Mesenchymal stem cell (in vitro differentiated cells and primary cell): ENCODE measurements around the gene SDF4.
A peak's percentile ranks its signal among the peaks of the same experiment; 100 is the strongest.

Experiments used
- DNase-seq: peaks from one replicate; pipeline ENCODE4 v3.0.0-alpha.2; 2013
- H2AFZ ChIP-seq: one replicate; pipeline ENCODE4 v1.6.1; 2013; ENCODE audit warnings: low read depth, mild to moderate bottlenecking, control low read depth, inconsistent platforms, low read length, moderate library complexity
- H2AK5ac ChIP-seq: 2 replicates; pipeline ENCODE4 v1.6.1; 2013; ENCODE audit warnings: low read length, moderate library complexity, mild to moderate bottlenecking, inconsistent platforms; ENCODE audit not compliant: severe bottlenecking
- H2BK120ac ChIP-seq: one replicate; pipeline ENCODE4 v1.6.1; 2013; ENCODE audit warnings: low read depth, mild to moderate bottlenecking, inconsistent platforms, low read length, moderate library complexity
- H2BK12ac ChIP-seq, 2 experiments: one replicate each; pipeline ENCODE4 v1.6.1; 2013; ENCODE audit warnings: inconsistent platforms in 2 of 2, low read length in 2 of 2, mild to moderate bottlenecking in 2 of 2, moderate library complexity in 2 of 2, control low read depth in 1 of 2
- H2BK15ac ChIP-seq: one replicate; pipeline ENCODE4 v1.6.1; 2013; ENCODE audit warnings: mild to moderate bottlenecking, low read depth, inconsistent platforms; ENCODE audit not compliant: poor library complexity, severe bottlenecking
- H2BK5ac ChIP-seq: 2 replicates; pipeline ENCODE4 v1.6.1; 2013; ENCODE audit warnings: low read depth, mild to moderate bottlenecking, low read length, control low read depth, inconsistent platforms; ENCODE audit not compliant: poor library complexity, severe bottlenecking
- H3K14ac ChIP-seq, 2 experiments: one replicate each; pipeline ENCODE4 v1.6.1; 2013; ENCODE audit warnings: inconsistent platforms in 2 of 2, low read length in 2 of 2, control low read depth in 1 of 2, mild to moderate bottlenecking in 1 of 2, moderate library complexity in 1 of 2
- H3K18ac ChIP-seq, 2 experiments: one replicate each; pipeline ENCODE4 v1.6.1; 2013; ENCODE audit warnings: inconsistent platforms in 2 of 2, low read length in 2 of 2, control low read depth in 1 of 2, low read depth in 1 of 2, mild to moderate bottlenecking in 1 of 2
- H3K23ac ChIP-seq, 2 experiments: one replicate each; pipeline ENCODE4 v1.6.1; 2013; ENCODE audit warnings: inconsistent platforms in 2 of 2, low read length in 2 of 2, mild to moderate bottlenecking in 2 of 2, moderate library complexity in 2 of 2, control low read depth in 1 of 2
- H3K27ac ChIP-seq: 2 replicates; pipeline ENCODE4 v1.5.1; 2013; ENCODE audit warnings: mild to moderate bottlenecking, moderate library complexity, low read length, control low read depth, inconsistent platforms; ENCODE audit not compliant: poor library complexity, severe bottlenecking
- H3K27me3 ChIP-seq, 2 experiments: 2 replicates each; pipeline versions ENCODE4 v1.6.1 to v1.7.0; 2013; ENCODE audit warnings: low read length in 2 of 2, mild to moderate bottlenecking in 2 of 2, moderate library complexity in 2 of 2, control low read depth in 1 of 2, inconsistent platforms in 1 of 2; ENCODE audit not compliant: control insufficient read depth in 1 of 2, insufficient read depth in 1 of 2
- H3K36me3 ChIP-seq, 2 experiments: 2 replicates each; pipeline versions ENCODE4 v1.6.1 to v1.7.0; 2013; ENCODE audit warnings: low read length in 2 of 2, control low read depth in 1 of 2, inconsistent platforms in 1 of 2, low read depth in 1 of 2, mild to moderate bottlenecking in 1 of 2; ENCODE audit not compliant: insufficient read depth in 2 of 2, control insufficient read depth in 1 of 2
- H3K4ac ChIP-seq, 2 experiments: one replicate each; pipeline ENCODE4 v1.6.1; 2013; ENCODE audit warnings: inconsistent platforms in 2 of 2, low read length in 2 of 2, mild to moderate bottlenecking in 2 of 2, moderate library complexity in 2 of 2, control low read depth in 1 of 2, low read depth in 1 of 2
- H3K4me1 ChIP-seq: 2 replicates; pipeline ENCODE4 v1.6.1; 2013; ENCODE audit warnings: low read depth, low read length, control low read depth; ENCODE audit not compliant: control insufficient read depth, insufficient read depth
- H3K4me2 ChIP-seq: 2 replicates; pipeline ENCODE4 v1.6.1; 2013; ENCODE audit warnings: low read length, mild to moderate bottlenecking, inconsistent platforms; ENCODE audit not compliant: poor library complexity, severe bottlenecking
- H3K4me3 ChIP-seq, 2 experiments: 2 replicates each; pipeline versions ENCODE4 v1.5.1 to v1.7.0; 2013; ENCODE audit warnings: low read length in 2 of 2, mild to moderate bottlenecking in 2 of 2, control low read depth in 1 of 2, low read depth in 1 of 2; ENCODE audit not compliant: insufficient read depth in 1 of 2
- H3K79me1 ChIP-seq: replicated peaks from 2 replicates; pipeline ENCODE4 v1.6.1; 2013; ENCODE audit warnings: mild to moderate bottlenecking, control low read depth, low read length, inconsistent platforms; ENCODE audit not compliant: poor library complexity, severe bottlenecking
- H3K9ac ChIP-seq: 2 replicates; pipeline ENCODE4 v1.7.0; 2013; ENCODE audit warnings: mild to moderate bottlenecking, low read length, moderate library complexity
- H3K9me3 ChIP-seq: 2 replicates; pipeline ENCODE4 v1.7.0; 2013; ENCODE audit warnings: mild to moderate bottlenecking, low read length; ENCODE audit not compliant: control insufficient read depth
- H4K8ac ChIP-seq: one replicate; pipeline ENCODE4 v1.6.1; 2013; ENCODE audit warnings: inconsistent platforms, mild to moderate bottlenecking, low read length, moderate library complexity
- H4K91ac ChIP-seq: one replicate; pipeline ENCODE4 v1.6.1; 2013; ENCODE audit warnings: mild to moderate bottlenecking, low read length, inconsistent platforms
- WGBS: methylation state at CpG from one replicate; pipeline ENCODE4 v1.1.7; 2013; ENCODE audit warnings: mixed read lengths; 5-methylcytosine and 5-hydroxymethylcytosine counted together

SDF4 gene

DNA sequence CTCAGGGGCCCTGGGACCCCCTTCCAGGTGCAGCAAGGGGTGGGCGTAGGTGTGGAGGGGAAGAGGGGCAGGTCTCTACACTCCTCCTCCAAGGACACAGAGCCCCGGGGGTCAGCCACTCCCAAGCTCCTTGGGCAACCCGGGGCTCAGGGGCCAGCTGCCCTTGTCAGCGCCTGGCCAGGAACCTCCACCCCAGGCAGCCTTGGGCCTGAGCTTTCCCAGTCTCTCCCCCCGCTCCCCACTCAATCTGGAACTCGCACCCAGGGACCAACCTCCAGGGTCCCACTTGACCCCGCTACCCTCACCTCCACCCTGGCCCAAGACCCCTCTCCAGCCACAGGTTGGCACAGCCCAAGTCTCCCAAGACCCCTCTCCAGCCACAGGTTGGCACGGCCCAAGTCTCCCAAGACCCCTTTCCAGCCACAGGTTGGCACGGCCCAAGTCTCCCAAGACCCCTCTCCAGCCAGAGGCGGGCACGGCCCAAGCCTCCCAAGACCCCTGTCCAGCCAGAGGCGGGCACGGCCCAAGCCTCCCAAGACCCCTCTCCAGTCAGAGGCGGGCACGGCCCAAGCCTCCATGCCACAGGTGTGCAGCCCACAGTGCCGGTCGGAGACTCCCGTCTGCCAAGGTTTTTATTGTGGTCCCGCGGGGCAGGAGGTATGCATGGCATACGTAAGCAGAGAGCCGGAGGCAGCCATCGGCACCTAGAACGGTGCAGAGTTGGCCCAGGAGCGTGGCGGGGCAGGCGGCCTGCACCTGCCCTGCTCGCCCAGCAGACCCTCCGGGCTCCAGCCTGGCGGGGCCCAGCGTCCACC, 20.9 kb downstream of the SDF4 start:
- H2BK15ac ChIP-seq = no peak overlapping the region
- H3K27ac ChIP-seq = no peak overlapping the region
- H4K91ac ChIP-seq = no peak overlapping the region
- no peak overlapping the region for H3K4me2 ChIP-seq
- H2BK120ac ChIP-seq = no peak overlapping the region
- H3K18ac ChIP-seq = no peak overlapping the region
- no peak overlapping the region for H3K4me3 ChIP-seq
- H3K79me1 ChIP-seq = peaks cover 6% of the 10 kb centered on the region
- H3K23ac ChIP-seq = no peak overlapping the region
- peaks cover 0 to 21% of the 10 kb centered on the region in 2 experiments for H3K27me3 ChIP-seq
- peaks cover 3 to 15% of the 10 kb centered on the region in 2 experiments for H3K36me3 ChIP-seq
- H3K4ac ChIP-seq = no peak overlapping the region
- 94% methylated on average over 30 of the region's 31 CpGs for WGBS
- DNase-seq = no peak
- no peak overlapping the region for H3K9ac ChIP-seq
- H4K8ac ChIP-seq = no peak overlapping the region
- no peak overlapping the region for H3K14ac ChIP-seq
- H2AK5ac ChIP-seq = no peak overlapping the region
- H2BK5ac ChIP-seq = no peak overlapping the region
- peaks cover 67% of the 10 kb centered on the region for H3K4me1 ChIP-seq
- H3K9me3 ChIP-seq = no peaks in the 10 kb centered on the region
- no peak overlapping the region for H2AFZ ChIP-seq
- H2BK12ac ChIP-seq = no peak overlapping the region

DNA sequence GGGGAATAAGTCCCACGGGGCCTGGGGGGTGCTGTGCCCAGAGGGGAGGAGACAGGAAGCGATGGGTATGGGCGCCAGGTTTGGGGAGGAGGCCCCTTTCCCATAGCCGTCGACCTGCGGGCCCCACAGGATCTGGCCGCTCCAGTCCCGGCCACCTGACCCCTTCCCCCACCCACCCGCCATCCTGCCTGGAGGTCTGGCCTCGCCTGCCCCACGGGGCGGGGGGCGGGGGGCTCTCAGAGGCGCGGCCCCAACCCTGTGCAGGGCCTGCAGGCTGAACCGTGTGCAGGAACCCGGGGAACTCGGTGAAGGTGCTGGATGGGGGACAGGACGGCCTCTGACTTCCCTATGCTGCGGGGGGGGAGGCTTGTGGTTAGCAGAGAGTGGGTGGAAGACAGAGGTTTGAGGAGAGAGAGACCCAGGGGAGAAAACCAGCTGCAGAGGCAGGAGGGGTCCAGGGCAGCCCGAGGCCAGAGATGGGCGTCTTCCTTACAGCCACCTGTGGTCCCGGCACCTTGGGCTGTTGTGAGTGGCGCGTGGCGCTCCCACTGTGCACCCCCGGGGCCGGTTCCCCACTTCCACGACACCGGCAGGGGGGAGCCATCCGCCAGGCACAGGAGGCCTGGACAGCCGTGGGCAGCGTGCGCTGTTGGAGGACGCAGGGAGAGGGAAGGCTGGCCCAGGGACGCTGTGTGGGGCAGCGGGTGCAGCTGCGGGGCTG, 22.9 kb downstream of the SDF4 start:
- H3K27me3 ChIP-seq = peaks cover 0 to 40% of the 10 kb centered on the region in 2 experiments
- H2AK5ac ChIP-seq = peak overlapping the region; percentile 79
- no peak overlapping the region for H3K23ac ChIP-seq
- H2BK120ac ChIP-seq = no peak overlapping the region
- H2BK5ac ChIP-seq = no peak overlapping the region
- H3K14ac ChIP-seq = peak overlapping the region in 1 of 2 experiments; percentile 13
- H3K9ac ChIP-seq = peak overlapping the region; percentile 75
- no peak overlapping the region for H3K27ac ChIP-seq
- 88% methylated on average over 31 of the region's 38 CpGs for WGBS
- peak overlapping the region in 1 of 2 experiments; percentile 65 for H3K4me3 ChIP-seq
- H4K91ac ChIP-seq = no peak overlapping the region
- H2BK12ac ChIP-seq = no peak overlapping the region
- H3K4ac ChIP-seq = no peak overlapping the region
- H3K18ac ChIP-seq = peak overlapping the region; percentile 45 to 88
- peaks cover 0 to 4% of the 10 kb centered on the region in 2 experiments for H3K36me3 ChIP-seq
- no peak for DNase-seq
- H2AFZ ChIP-seq = peak overlapping the region; percentile 42
- H3K79me1 ChIP-seq = peaks cover under 1% of the 10 kb centered on the region
- peak overlapping the region; percentile 7 for H3K4me2 ChIP-seq
- peaks cover 67% of the 10 kb centered on the region for H3K4me1 ChIP-seq
- no peak overlapping the region for H2BK15ac ChIP-seq
- no peaks in the 10 kb centered on the region for H3K9me3 ChIP-seq
- H4K8ac ChIP-seq = no peak overlapping the region

DNA sequence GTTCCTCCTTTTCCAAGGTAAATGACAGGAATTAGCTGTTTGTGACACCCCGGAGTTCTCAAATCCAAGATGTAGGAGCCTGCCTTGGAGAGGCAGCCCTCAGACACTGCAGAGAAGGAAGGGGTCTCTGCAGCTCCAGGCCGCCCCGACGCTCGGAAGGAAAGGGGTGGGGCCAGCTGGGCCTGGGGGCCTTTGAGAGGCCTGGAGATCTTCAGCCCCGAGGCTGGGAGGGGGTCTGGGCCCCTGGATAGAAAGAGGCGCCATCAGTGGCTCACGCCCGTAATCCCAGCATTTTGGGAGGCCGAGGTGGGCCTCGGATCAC, 24.3 kb downstream of the SDF4 start:
- no peak overlapping the region for H2BK12ac ChIP-seq
- no peak overlapping the region for H3K4ac ChIP-seq
- no peak overlapping the region for H3K4me2 ChIP-seq
- no peak overlapping the region for H3K9ac ChIP-seq
- H2BK15ac ChIP-seq = no peak overlapping the region
- H3K27ac ChIP-seq = no peak overlapping the region
- H3K9me3 ChIP-seq = no peaks in the 10 kb centered on the region
- DNase-seq = no peak
- H3K18ac ChIP-seq = no peak overlapping the region
- H2AFZ ChIP-seq = no peak overlapping the region
- no peak overlapping the region for H2BK120ac ChIP-seq
- H3K4me1 ChIP-seq = peaks cover 69% of the 10 kb centered on the region
- H4K8ac ChIP-seq = no peak overlapping the region
- no peak overlapping the region for H3K4me3 ChIP-seq
- H3K14ac ChIP-seq = no peak overlapping the region
- H2AK5ac ChIP-seq = no peak overlapping the region
- no peaks in the 10 kb centered on the region for H3K79me1 ChIP-seq
- no peaks in the 10 kb centered on the region for H3K36me3 ChIP-seq
- H4K91ac ChIP-seq = no peak overlapping the region
- WGBS = 90% methylated on average over 11 of the region's 11 CpGs
- no peak overlapping the region for H3K23ac ChIP-seq
- no peak overlapping the region for H2BK5ac ChIP-seq
- H3K27me3 ChIP-seq = peaks cover 0 to 52% of the 10 kb centered on the region in 2 experiments

DNA sequence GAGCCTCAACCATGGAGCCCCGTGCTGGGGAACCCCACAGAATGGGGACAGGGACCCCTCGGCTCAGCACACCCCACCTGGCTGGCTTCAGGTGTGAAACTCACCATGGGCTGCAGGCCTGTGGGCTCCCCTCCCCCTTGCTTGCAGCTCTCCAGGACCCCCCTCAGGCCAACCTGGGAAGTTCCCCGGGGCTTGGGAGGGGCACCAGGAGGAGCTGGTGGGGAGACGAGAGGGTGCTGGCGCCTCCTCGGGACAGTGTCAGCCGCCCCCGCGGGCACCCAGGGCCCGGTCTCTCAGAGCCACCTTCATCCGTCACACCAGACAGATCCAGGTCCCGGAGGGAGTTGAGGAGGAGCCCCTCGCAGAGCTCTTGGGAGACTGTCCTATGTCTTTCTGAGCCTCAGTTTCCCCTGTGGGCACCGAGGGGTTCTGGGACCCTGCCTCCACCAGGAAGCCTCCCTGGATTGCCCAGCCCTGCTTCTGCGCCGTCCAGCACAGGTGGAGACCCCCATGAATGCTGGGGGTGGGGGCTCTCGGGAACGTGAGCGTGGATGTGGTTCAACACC, 24.8 kb downstream of the SDF4 start:
- H3K9ac ChIP-seq = no peak overlapping the region
- no peak overlapping the region for H3K23ac ChIP-seq
- H4K8ac ChIP-seq = no peak overlapping the region
- 85% methylated on average over 19 of the region's 19 CpGs for WGBS
- H3K27ac ChIP-seq = no peak overlapping the region
- no peak overlapping the region for H3K14ac ChIP-seq
- H3K4me3 ChIP-seq = no peak overlapping the region
- DNase-seq = no peak
- H2BK12ac ChIP-seq = no peak overlapping the region
- no peak overlapping the region for H2BK120ac ChIP-seq
- no peaks in the 10 kb centered on the region for H3K36me3 ChIP-seq
- no peak overlapping the region for H4K91ac ChIP-seq
- no peak overlapping the region for H3K4me2 ChIP-seq
- H3K9me3 ChIP-seq = no peaks in the 10 kb centered on the region
- peaks cover 0 to 52% of the 10 kb centered on the region in 2 experiments for H3K27me3 ChIP-seq
- no peak overlapping the region for H3K4ac ChIP-seq
- H2BK5ac ChIP-seq = no peak overlapping the region
- H2AFZ ChIP-seq = no peak overlapping the region
- H3K79me1 ChIP-seq = no peaks in the 10 kb centered on the region
- no peak overlapping the region for H3K18ac ChIP-seq
- peak overlapping the region; percentile 61 for H2AK5ac ChIP-seq
- H3K4me1 ChIP-seq = peaks cover 67% of the 10 kb centered on the region
- H2BK15ac ChIP-seq = no peak overlapping the region
